GM19193 (cell line): ENCODE data around the gene PPARG.

Experiments
- POLR2A ChIP-seq: IDR thresholded peaks from 4 replicates; pipeline ENCODE4 v1.6.1; 2011; ENCODE audit not compliant: insufficient read depth, insufficient read length; ENCODE audit errors: extremely low read depth

Gene PPARG

GRCh38 chr3:12395349-12396012 lies 106.6 kb downstream of the PPARG start:
- TF ChIP-seq POLR2A: no peak

GRCh38 chr3:12396471-12396870 lies 107.6 kb downstream of the PPARG start:
- TF ChIP-seq POLR2A: no peak

- no peak for TF ChIP-seq POLR2A
These were observed 110.4 kb downstream of the PPARG start for GRCh38 chr3:12399226-12399625.

- no peak for TF ChIP-seq POLR2A
These were observed 111.8 kb downstream of the PPARG start for GRCh38 chr3:12400616-12401194.

- no peak for TF ChIP-seq POLR2A
These were observed 112.3 kb downstream of the PPARG start for GRCh38 chr3:12401208-12401607.

GRCh38 chr3:12405432-12406272 lies 116.8 kb downstream of the PPARG start:
- no peak for TF ChIP-seq POLR2A

GRCh38 chr3:12408984-12409683 lies 120.3 kb downstream of the PPARG start:
- no peak for TF ChIP-seq POLR2A

GRCh38 chr3:12409684-12410596 lies 121.1 kb downstream of the PPARG start:
- no peak for TF ChIP-seq POLR2A

GRCh38 chr3:12413721-12414255 lies 124.9 kb downstream of the PPARG start:
- no peak for TF ChIP-seq POLR2A

- no peak for TF ChIP-seq POLR2A
These were observed 126.3 kb downstream of the PPARG start for GRCh38 chr3:12415014-12415680.

- no peak for TF ChIP-seq POLR2A
These were observed 127.9 kb downstream of the PPARG start for GRCh38 chr3:12416731-12417130.

- TF ChIP-seq POLR2A: no peak
These were observed 131.5 kb downstream of the PPARG start for GRCh38 chr3:12420393-12420792.

GRCh38 chr3:12421132-12421531 lies 132.3 kb downstream of the PPARG start:
- TF ChIP-seq POLR2A: no peak

GRCh38 chr3:12423131-12423530 lies 134.3 kb downstream of the PPARG start:
- TF ChIP-seq POLR2A: no peak
